ENCODE measurements around the gene CMA1. TPM values are rescaled to one million over a fixed set of nuclear protein-coding genes. Genes with fewer than 3 reads are reported as not detected.

CMA1 gene
- polyA plus RNA-seq, 1 donor (not counting 4 experiments of a cell fraction or from before 2014, with no cell fraction given) = not detected

DNA sequence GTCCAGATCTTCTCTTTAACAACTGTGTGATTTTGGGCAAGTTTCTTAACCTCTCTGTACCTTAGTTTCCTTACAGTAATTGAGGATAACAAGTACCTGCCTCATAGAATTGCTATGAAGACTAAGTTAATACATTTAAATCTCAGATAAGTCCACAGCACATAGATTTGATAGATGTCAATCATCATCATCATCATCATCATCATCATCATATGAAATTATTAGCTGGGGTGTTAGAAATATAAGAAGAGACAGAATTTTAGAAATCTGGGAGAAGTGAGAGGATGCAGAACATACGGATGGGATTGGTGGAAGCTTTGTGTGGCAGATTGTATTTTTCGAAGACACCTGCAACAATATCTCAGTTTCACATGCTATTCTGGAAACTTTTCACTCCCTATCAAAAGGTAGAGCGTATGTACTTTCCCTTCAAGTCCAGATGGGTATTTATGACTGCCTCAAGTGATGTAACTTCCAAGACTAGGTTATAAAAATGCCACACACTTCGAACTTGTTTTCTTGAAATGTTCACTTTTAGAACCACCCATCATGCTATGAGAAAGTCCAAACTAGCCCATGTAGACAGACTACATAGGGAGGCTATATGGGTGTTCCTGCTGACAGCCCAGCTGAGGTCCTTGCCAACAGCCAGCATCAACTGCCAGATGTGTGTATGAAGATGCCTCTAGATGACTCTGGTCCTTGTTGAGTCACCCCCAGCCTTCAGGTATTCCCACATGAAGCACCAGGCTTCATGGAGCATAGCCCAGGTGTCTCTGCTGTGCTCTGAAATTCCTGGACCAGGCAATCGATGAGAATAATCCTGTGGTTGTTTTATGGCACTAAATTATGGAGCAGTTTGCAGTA lies 44.8 kb downstream of the CMA1 start:
- Histone ChIP-seq H3K27ac (ENCODE audit: control insufficient read depth, insufficient read depth, low read length) (no peak overlapping the region), H3K27me3 (ENCODE audit: control insufficient read depth, extremely low read depth, insufficient read depth, low read length) (no peaks in the 10 kb centered on the region), H3K4me2 (ENCODE audit: control insufficient read depth, extremely low read depth, insufficient read depth, low read depth, low read length) (no peak overlapping the region), H3K79me2 (ENCODE audit: control insufficient read depth, insufficient read depth, low read length) (no peaks in the 10 kb centered on the region), H3K4me3 (ENCODE audit: control insufficient read depth in 2 of 3, extremely low read depth in 1 of 3, insufficient read depth in 2 of 3, low read depth in 1 of 3, low read length in 3 of 3) (no peak overlapping the region), H3K9me3 (ENCODE audit: control insufficient read depth, low read depth, low read length) (no peaks in the 10 kb centered on the region), H4K20me1 (ENCODE audit: control insufficient read depth, extremely low read depth, insufficient read depth, low read length) (no peaks in the 10 kb centered on the region), H3K9me1 (ENCODE audit: control insufficient read depth, extremely low read depth, insufficient read depth, low read length) (no peaks in the 10 kb centered on the region), H3K9ac (ENCODE audit: control insufficient read depth, extremely low read depth, insufficient read depth, low read length) (no peak overlapping the region), H3K36me3 (ENCODE audit: control insufficient read depth in 2 of 2, extremely low read depth in 1 of 2, insufficient read depth in 2 of 2, low read length in 2 of 2) (no peaks in the 10 kb centered on the region), H2AFZ (ENCODE audit: control insufficient read depth, low read length) (no peak overlapping the region), H3K4me1 (ENCODE audit: control insufficient read depth, extremely low read depth, insufficient read depth, low read length) (no peaks in the 10 kb centered on the region)
- TF ChIP-seq, protein P1, sequence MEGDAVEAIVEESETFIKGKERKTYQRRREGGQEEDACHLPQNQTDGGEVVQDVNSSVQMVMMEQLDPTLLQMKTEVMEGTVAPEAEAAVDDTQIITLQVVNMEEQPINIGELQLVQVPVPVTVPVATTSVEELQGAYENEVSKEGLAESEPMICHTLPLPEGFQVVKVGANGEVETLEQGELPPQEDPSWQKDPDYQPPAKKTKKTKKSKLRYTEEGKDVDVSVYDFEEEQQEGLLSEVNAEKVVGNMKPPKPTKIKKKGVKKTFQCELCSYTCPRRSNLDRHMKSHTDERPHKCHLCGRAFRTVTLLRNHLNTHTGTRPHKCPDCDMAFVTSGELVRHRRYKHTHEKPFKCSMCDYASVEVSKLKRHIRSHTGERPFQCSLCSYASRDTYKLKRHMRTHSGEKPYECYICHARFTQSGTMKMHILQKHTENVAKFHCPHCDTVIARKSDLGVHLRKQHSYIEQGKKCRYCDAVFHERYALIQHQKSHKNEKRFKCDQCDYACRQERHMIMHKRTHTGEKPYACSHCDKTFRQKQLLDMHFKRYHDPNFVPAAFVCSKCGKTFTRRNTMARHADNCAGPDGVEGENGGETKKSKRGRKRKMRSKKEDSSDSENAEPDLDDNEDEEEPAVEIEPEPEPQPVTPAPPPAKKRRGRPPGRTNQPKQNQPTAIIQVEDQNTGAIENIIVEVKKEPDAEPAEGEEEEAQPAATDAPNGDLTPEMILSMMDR (optimal IDR thresholded peaks at IDR 0.05 in 1 of 3, IDR thresholded peaks at IDR 0.05 in 1 of 3, conservative IDR thresholded peaks at IDR 0.05 in 1 of 3; ENCODE audit: extremely low read depth in 1 of 3, insufficient read depth in 2 of 3, low read length in 3 of 3) = no peak
- no peak for TF ChIP-seq EZH2 (IDR thresholded peaks at IDR 0.05; ENCODE audit: low read length)
- DNase-seq (ENCODE audit: low read depth, low spot score) = no peak
- dilution Hi-C loops (cut with MboI; ENCODE audit: extremely low pct_ligation_motif_present, low sequenced_read_pairs) = no loop called here
- no peak for FAIRE-seq

DNA sequence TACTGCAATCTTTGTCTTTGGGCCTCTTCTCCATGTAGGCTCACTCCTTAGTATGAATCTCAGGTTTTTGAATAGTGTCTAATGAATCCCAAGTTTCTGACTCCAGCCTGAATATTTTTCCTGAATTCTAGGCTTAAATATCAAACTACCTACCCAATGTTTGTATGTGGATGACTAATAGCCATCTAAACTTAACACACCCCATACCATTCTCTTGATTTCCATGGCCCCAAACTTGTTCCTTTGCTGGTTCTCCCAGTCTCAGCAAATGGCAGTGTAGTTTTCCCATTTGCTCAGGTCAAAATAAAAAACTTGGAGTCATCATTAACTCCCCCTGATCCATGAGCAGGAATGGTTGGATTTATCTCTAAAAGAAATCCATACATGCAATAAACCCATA lies 46.7 kb downstream of the CMA1 start:
- no peak overlapping the region for H3K4me2 ChIP-seq (ENCODE audit: control insufficient read depth, extremely low read depth, insufficient read depth, low read depth, low read length)
- H3K36me3 ChIP-seq (ENCODE audit: control insufficient read depth in 2 of 2, extremely low read depth in 1 of 2, insufficient read depth in 2 of 2, low read length in 2 of 2) = no peaks in the 10 kb centered on the region
- H2AFZ ChIP-seq (ENCODE audit: control insufficient read depth, low read length) = no peak overlapping the region
- H3K9me1 ChIP-seq (ENCODE audit: control insufficient read depth, extremely low read depth, insufficient read depth, low read length) = no peaks in the 10 kb centered on the region
- no peaks in the 10 kb centered on the region for H3K79me2 ChIP-seq (ENCODE audit: control insufficient read depth, insufficient read depth, low read length)
- dilution Hi-C loops (cut with MboI; ENCODE audit: extremely low pct_ligation_motif_present, low sequenced_read_pairs) = no loop called here
- no peak overlapping the region for H3K9ac ChIP-seq (ENCODE audit: control insufficient read depth, extremely low read depth, insufficient read depth, low read length)
- DNase-seq (ENCODE audit: low read depth, low spot score) = no peak
- H3K4me3 ChIP-seq (ENCODE audit: control insufficient read depth in 2 of 3, extremely low read depth in 1 of 3, insufficient read depth in 2 of 3, low read depth in 1 of 3, low read length in 3 of 3) = no peak overlapping the region
- H3K27me3 ChIP-seq (ENCODE audit: control insufficient read depth, extremely low read depth, insufficient read depth, low read length) = no peaks in the 10 kb centered on the region
- no peaks in the 10 kb centered on the region for H4K20me1 ChIP-seq (ENCODE audit: control insufficient read depth, extremely low read depth, insufficient read depth, low read length)
- TF ChIP-seq, protein P1 (optimal IDR thresholded peaks at IDR 0.05 in 1 of 3, IDR thresholded peaks at IDR 0.05 in 1 of 3, conservative IDR thresholded peaks at IDR 0.05 in 1 of 3; ENCODE audit: extremely low read depth in 1 of 3, insufficient read depth in 2 of 3, low read length in 3 of 3) = no peak
- no peak for TF ChIP-seq EZH2 (IDR thresholded peaks at IDR 0.05; ENCODE audit: low read length)
- H3K9me3 ChIP-seq (ENCODE audit: control insufficient read depth, low read depth, low read length) = no peaks in the 10 kb centered on the region
- FAIRE-seq = no peak
- H3K4me1 ChIP-seq (ENCODE audit: control insufficient read depth, extremely low read depth, insufficient read depth, low read length) = no peaks in the 10 kb centered on the region
- no peak overlapping the region for H3K27ac ChIP-seq (ENCODE audit: control insufficient read depth, insufficient read depth, low read length)

Data from keratinocyte (primary cell).